BE2C (cell line): ENCODE measurements around the gene CROCC2.

ENCODE experiments used
- DNase-seq: peaks from one replicate; pipeline ENCODE4 v3.0.0-alpha.2; 2020
- H3K27me3 ChIP-seq: fragments of 250-450 bp; sonication (Bioruptor Pico); 2 replicates; pipeline ENCODE4 v1.5.1; 2020; ENCODE audit warnings: mild to moderate bottlenecking
- H3K36me3 ChIP-seq: fragments of 250-450 bp; sonication (Bioruptor Pico); 2 replicates; pipeline ENCODE4 v1.5.1; 2020; ENCODE audit warnings: mild to moderate bottlenecking
- H3K4me1 ChIP-seq: fragments of 250-450 bp; sonication (Bioruptor Pico); 2 replicates; pipeline ENCODE4 v1.5.1; 2020
- H3K4me3 ChIP-seq: 2 replicates; pipeline ENCODE4 v1.5.1; 2011; ENCODE audit warnings: low read depth, low read length
- H3K9me3 ChIP-seq: fragments of 250-450 bp; sonication (Bioruptor Pico); 2 replicates; pipeline ENCODE4 v1.5.1; 2020
- TF ChIP-seq, protein P1 (sequence below): IDR thresholded peaks from 2 replicates; pipeline ENCODE4 v1.5.1; 2012; ENCODE audit warnings: mild to moderate bottlenecking, low read depth, low read length

The CROCC2 gene

GRCh38 chr2:240894836-240895558 lies 11.1 kb upstream of the CROCC2 start:
- H3K4me3 ChIP-seq: no peak overlapping the region
- no peak for DNase-seq
- no peaks in the 10 kb centered on the region for H3K9me3 ChIP-seq
- no peaks in the 10 kb centered on the region for H3K36me3 ChIP-seq
- H3K27me3 ChIP-seq: no peaks in the 10 kb centered on the region
- TF ChIP-seq, protein P1, sequence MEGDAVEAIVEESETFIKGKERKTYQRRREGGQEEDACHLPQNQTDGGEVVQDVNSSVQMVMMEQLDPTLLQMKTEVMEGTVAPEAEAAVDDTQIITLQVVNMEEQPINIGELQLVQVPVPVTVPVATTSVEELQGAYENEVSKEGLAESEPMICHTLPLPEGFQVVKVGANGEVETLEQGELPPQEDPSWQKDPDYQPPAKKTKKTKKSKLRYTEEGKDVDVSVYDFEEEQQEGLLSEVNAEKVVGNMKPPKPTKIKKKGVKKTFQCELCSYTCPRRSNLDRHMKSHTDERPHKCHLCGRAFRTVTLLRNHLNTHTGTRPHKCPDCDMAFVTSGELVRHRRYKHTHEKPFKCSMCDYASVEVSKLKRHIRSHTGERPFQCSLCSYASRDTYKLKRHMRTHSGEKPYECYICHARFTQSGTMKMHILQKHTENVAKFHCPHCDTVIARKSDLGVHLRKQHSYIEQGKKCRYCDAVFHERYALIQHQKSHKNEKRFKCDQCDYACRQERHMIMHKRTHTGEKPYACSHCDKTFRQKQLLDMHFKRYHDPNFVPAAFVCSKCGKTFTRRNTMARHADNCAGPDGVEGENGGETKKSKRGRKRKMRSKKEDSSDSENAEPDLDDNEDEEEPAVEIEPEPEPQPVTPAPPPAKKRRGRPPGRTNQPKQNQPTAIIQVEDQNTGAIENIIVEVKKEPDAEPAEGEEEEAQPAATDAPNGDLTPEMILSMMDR: no peak
- H3K4me1 ChIP-seq: no peaks in the 10 kb centered on the region

DNA sequence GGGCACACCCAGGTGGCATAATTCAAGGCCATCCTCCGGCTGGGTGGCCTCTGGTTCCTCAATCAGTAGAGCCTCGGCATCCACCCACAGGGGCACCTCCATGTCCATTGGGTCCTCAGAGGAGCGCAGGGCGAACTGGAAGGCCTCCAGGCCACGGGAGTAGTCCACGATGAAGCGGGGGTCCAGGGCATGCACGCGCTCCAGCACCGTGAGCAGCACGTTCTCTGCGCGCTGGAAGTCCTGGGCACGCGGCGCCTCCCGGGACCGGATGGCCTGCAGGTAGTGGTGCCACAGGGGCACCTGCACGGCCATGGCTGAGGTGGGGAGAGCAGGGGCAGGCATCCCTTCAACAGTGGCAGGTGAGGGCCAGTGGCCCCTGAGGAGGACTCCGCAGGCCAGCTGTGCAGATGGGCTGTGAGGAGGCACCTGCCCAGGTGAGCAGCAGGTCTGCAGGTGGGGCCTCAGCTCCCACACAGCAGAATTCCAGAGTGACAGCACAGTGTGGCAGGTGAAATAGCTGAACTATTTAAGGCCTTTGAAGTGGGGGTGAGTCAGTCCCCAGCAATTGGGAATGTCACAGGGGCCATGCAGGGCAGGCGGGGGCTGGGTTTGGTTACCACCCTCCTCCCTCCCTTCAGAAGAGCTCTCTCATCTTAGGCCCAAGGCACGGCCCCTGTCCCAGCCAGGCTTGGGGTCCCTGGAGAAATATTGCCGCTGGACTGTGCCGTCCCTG lies 10.3 kb upstream of the CROCC2 start, which contains the start of gene MAB21L4:
TSS of gene MAB21L4 (minus strand) at position 501 of the 733 bp plus-strand sequence. CDS start at position 342, 159 bp downstream.
- Histone ChIP-seq H3K4me1 (no peaks in the 10 kb centered on the region), H3K36me3 (no peaks in the 10 kb centered on the region), H3K9me3 (no peaks in the 10 kb centered on the region), H3K4me3 (no peak within 1 kb of the TSS), H3K27me3 (no peaks in the 10 kb centered on the region)
- no peak for DNase-seq
- TF ChIP-seq, protein P1: no peak

DNA sequence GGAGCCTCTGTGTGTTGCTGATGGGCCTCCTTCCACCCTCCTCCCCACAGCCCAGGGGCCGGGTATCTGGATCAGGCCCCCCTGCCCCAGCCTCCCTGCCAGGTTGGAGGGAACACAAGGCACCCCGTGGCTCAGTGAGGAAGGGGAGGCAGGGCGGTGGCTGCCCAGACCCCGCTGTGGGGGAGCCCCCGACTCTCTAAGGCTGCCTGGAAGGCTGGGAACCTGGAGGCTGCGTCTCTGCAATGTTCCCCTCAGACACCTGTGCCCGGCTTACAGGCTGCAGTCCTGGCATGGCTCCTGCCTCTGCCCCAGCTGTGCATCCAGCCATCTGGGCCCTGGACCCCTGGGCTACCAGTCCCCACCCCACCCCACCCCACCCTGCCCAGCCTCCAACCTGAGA lies 9.7 kb upstream of the CROCC2 start:
- Histone ChIP-seq H3K36me3 (no peaks in the 10 kb centered on the region), H3K27me3 (no peaks in the 10 kb centered on the region), H3K9me3 (no peaks in the 10 kb centered on the region), H3K4me1 (no peaks in the 10 kb centered on the region), H3K4me3 (no peak overlapping the region)
- TF ChIP-seq, protein P1: no peak
- no peak for DNase-seq

- H3K4me3 ChIP-seq: no peak overlapping the region
- H3K36me3 ChIP-seq: no peaks in the 10 kb centered on the region
- DNase-seq: no peak
- H3K9me3 ChIP-seq: no peaks in the 10 kb centered on the region
- H3K4me1 ChIP-seq: no peaks in the 10 kb centered on the region
- H3K27me3 ChIP-seq: no peaks in the 10 kb centered on the region
- TF ChIP-seq, protein P1: no peak
These were observed 9.1 kb upstream of the CROCC2 start for GRCh38 chr2:240896871-240897692.

DNA sequence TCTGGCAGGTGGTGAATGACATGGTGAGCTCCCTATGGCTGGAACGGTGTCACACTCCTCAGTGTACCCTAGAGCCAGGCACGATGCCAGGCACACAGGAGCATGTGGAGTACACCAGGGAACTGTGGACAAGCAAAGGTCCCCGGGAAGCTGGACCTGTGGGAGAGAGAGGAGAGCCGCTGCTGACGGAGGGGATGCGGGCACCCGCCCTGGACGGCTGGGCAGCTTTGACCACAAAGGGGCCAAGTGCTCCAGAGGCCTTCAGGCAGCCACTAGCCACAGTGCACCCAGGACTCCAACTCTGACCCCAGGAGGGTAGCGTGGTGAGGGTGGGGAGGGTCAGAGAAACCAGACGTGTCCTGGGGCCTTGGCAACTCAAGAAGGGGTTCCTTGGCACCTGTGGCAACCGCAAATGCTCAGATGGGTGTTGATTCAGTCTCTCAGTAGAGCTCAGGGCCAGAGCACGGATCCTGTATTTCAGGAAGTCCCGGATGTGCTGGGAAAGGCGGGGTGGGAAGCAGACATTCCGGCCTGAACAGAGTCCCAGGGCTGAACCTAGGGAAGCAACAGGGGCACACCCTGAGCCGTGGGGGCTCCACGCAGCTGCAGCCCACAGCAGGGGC lies 7.9 kb upstream of the CROCC2 start:
- H3K4me1 ChIP-seq: no peaks in the 10 kb centered on the region
- DNase-seq: no peak
- H3K9me3 ChIP-seq: no peaks in the 10 kb centered on the region
- H3K4me3 ChIP-seq: no peak overlapping the region
- H3K27me3 ChIP-seq: no peaks in the 10 kb centered on the region
- TF ChIP-seq, protein P1: no peak
- no peaks in the 10 kb centered on the region for H3K36me3 ChIP-seq
